T47D (cell line): ENCODE measurements around the gene TTC1.

Experiments
- DNase-seq, 2 experiments: peaks; one replicate each; pipeline versions ENCODE4 v3.0.0 to v3.0.0-alpha.2; 2011 to 2012; ENCODE audit warnings: low read depth in 1 of 2, low spot score in 1 of 2
- JUND ChIP-seq: IDR thresholded peaks from 2 replicates; pipeline ENCODE4 v1.6.1; 2012; ENCODE audit warnings: low read depth
- in situ Hi-C: cut with HindIII; loops from 2 replicates; pipeline ENCODE4 v1.10.0; 2016; ENCODE audit warnings: low sequenced_read_pairs, low pct_unique_long_range_greater_than_20kb

The TTC1 gene

DNA sequence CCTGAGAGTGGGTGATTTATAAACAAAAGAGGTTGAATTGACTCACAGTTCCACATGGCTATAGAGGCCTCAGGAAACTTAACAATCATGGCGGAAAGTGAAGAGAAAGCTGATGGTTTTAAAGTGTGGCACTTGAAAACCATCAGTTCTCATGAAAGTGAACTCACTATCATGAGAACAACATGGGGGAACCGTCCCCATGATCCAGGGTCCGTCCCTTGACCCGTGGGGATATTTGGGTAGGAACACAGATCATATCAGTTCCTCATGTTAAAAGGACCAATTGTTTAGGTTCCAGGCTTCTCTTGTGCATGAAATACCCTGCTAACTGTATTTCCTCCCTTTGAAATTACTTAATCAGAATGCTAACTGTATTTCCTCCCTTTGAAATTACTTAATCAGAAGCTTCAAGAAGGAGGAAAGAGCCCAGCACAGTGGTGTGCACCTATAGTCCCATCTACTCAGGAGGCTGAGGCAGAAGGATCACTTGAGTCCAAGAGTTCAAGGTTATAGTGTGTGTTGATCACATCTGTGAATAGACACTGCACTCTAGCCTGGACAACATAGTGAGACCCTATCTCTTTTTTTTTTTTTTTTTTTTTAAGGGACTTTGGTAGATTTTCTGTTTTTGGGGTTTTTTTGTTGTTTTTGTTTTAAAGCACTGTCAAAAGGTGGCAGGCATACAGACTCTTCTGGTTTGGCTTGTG lies 24.8 kb downstream of the TTC1 start:
- in situ Hi-C loops: no loop called here
- DNase-seq: no peak
- TF ChIP-seq JUND: no peak

DNA sequence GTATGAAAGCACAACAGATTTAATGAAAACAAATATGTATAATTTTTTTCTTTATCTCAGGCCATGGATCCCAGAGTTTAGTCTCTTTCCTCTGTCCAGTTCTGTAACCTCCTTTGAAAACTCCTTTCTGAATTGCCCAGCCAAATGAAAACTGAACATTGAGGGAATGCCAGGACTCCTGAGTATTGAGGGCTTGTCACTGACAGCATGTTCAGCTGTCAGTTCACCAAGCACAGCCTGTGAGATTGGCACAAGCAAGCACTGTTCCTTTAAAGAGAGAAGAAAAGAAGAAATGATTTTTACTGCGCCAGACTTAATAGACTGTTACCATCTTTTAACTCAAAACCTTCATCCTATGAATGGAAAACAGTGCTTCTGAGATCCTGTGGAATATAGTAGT lies 27.3 kb downstream of the TTC1 start:
- in situ Hi-C loops: no loop called here
- no peak for TF ChIP-seq JUND
- no peak for DNase-seq

DNA sequence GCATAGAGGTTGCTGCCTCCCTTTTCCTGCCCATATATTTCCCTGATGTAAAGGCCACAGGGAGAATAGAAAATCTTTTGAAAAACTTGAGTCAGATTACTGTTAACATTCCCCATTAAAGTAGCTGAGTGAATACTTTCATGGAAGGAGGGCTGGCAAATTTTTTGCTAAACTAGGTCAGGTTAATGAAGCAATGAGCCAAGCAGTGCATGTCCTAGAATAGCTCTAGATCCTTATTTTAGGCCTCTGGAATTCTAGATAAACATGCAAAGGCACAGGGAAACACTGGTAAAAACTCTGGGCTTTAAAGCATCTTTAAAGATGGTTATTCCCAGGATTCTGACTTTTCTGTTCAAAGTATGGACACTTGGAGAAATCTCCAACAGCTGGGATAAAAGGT lies 27.9 kb downstream of the TTC1 start:
- in situ Hi-C loops: no loop called here
- no peak for DNase-seq
- TF ChIP-seq JUND: no peak

DNA sequence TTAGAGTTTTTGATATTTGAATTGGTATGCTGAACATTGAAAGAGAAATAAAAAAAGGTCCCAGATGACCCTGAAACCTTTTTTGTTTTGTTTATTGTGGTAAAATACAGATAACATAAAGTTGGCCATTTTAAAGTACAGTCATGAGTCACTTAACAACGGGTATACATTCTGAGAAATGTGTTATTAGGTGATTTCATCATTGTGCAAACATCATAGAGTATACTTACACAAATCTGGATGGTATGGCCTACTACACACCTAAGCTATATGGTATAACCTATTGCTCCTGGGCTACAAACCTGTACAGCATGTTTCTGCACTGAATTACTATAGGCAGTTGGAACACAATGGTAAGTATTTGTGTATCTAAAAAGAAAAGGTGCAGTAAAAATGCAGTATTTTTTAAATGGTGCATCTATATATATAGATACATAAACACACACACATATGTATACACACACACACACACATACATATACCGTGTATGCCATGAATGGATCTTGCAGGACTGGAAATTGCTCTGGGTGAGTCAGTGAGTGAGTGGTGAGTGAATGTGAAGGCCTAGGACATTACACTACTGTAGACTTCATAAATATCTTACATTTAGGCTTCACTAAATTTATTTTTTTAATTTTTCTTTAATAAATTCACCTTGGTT lies 31.0 kb downstream of the TTC1 start:
- in situ Hi-C loops: no loop called here
- TF ChIP-seq JUND: peak; percentile 88
- DNase-seq: peak in 1 of 2 experiments; percentile 85

DNA sequence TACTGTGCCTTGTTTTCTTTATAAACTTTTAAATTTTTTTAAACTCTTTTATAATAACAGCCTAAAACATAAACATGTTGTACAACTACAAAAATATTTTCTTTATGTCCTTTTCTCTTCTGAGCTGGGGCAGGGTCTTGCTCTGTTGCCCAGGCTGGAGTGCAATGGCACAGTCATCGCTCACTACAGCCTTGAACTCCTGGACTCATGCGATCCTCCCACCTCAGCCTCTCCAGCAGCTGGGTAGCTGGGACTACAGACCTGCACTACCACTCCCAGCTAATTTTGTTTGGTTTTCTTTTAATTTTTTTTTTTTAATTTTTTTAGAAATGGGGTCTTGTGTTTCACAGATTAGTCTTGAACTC lies 31.5 kb downstream of the TTC1 start:
- in situ Hi-C loops: no loop called here
- no peak for DNase-seq
- no peak for TF ChIP-seq JUND

DNA sequence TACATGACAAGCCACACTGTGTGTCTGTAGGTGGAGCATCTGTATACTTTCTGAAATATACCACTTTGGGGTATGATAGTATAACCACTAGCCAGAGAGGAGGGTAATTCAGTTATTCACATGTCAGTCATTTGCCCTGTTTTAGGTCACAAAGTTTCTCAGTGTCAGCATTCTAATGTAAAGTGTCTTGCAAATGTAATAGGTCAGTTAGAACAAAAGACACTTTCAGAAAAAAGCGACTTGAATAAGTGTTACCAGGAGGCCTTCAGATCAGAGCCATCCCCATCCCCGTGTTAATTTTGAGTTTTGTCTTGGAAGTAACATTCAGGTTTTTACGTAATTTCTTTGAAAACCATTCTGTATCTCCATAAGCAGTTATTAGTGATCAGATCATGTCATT lies 33.7 kb downstream of the TTC1 start:
- TF ChIP-seq JUND: no peak
- no peak for DNase-seq
- in situ Hi-C loops: no loop called here

DNA sequence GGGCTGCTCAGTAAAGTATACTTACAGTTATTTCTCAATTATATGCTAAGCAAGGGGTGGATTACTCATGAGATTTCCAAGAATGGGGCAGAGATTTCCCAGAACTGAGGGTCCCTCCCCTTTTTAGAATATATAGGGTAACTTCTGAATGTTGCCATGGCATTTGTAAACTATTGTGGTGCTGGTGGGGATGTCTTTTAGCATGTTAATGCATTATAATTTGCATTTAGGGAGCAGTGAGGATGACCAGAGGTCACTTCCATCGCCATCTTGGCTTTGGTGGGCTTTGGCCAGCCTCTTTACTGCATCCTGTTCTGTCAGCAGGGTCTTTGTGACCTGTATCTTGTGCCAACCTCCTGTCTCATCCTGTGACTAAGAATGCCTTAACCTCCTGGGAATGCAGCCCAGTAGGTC lies 35.5 kb downstream of the TTC1 start:
- in situ Hi-C loops: no loop called here
- no peak for DNase-seq
- no peak for TF ChIP-seq JUND

DNA sequence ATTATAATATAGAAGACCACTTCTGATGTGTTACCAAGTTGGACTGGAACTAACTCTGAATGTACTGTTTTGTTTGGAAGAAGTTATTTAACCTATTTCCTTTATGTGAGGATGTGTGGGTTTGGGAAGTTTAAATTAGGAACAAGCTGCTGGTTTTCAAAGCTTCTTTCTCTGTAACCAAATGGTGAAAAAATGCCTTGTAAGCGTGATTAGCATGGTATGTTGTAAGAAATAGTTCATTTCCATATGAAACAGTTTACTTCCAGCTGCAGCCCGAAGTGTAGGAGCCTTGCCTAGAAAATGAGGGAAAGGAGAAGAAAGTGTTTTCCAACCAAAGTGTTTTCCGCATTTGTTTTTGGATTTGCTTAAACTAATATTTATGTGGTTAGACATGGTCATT lies 36.0 kb downstream of the TTC1 start:
- no peak for DNase-seq
- no peak for TF ChIP-seq JUND

DNA sequence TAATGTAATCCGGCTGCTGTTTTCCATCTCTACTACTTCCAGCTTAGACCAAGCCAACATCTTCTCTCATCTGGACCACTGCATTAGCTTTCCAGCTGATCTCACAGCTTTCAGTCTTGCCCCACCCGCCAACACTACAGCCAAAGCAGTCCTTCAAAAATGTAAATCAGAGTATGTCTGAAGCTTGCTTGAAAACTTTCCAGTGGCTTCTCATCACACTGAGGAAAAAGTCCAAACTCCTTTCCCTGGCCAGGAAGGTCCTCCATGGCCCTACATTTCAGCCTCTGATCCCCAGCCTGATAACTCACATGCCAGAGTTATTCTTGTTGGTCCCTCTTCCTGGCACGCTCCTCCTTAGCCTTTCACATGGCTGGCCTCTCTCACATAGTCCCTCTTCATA lies 38.5 kb downstream of the TTC1 start:
- in situ Hi-C loops: no loop called here
- no peak for TF ChIP-seq JUND
- no peak for DNase-seq

More for the DNA sequence above, 36.0 kb downstream of the TTC1 start:
- in situ Hi-C loops: no loop called here

DNA sequence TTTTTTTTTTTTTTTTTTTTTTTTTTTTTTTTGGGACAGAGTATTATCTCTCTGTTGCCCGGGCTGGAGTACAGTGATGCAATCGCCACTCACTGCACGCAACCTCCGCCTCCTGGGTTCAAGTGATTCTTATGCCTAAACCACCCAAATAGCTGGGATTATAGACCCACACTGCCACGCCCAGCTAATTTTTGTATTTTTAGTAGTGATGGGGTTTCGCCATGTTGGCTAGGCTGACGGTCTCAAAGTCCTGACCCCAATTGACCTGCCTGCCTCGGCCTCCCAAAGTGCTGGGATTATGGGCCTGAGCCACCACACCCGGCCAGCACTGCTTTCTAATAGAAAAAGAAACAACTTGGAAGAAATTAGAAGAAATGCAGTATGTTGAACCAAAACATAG lies 39.2 kb downstream of the TTC1 start:
- in situ Hi-C loops: no loop called here
- no peak for TF ChIP-seq JUND
- DNase-seq: no peak

DNA sequence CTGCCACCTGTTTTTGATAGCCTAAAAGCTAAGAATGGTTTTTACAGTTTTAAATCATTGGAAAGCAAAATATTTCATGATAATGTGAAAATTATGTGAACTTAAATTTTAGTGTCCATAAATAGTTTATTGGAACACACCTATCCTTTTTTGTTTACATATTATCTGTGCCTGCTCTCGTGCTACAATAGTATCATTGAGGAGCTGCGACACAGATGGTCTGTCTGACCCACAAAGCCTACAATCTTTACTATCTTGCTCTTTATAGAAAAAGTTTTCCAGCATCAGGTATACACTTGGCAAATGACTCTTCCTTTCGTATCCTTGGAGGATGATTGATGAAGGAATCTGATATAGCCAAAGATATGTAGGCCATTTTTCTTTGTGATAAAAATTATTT lies 40.2 kb downstream of the TTC1 start:
- no peak for TF ChIP-seq JUND
- in situ Hi-C loops: no loop called here
- DNase-seq: no peak

DNA sequence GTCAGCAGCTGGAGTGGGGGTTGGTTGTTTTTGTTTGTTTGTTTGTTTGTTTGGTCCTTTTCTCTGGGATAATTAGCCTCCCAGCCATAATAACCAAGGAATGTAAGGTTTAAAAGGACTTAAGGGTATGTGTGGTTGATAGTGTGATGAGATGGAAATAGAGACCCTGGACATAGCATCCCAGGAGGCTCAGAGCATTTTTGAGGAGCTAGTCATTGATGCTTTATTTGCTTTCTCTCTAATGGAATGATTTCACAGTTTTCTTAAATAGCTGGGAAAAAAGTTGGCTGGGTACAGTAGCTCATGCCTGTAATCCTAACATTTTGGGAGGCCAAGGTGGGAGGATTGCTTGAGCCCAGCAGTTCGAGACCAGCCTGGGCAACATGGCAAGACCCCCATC lies 45.1 kb downstream of the TTC1 start:
- in situ Hi-C loops: no loop called here
- no peak for DNase-seq
- TF ChIP-seq JUND: no peak

DNA sequence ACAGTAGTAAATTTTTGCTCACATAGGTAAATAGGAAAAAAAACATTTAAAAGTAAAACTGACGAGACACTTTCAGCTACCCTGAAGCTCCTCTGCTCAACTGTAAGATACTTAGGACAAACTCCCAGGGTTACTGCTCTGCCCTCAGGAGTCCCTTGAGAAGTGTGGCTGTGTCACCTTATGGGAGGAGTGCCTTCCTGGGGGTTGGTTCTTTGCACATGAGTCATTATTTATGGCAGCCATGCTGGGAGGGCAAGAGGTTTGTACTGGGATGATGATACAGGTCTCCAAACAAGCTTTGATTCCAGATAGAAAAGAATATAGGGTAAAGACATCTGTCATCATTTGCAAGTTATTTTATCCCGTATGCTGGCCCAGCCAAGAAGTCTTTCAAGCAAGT lies 45.9 kb downstream of the TTC1 start:
- no peak for DNase-seq
- TF ChIP-seq JUND: no peak
- in situ Hi-C loops: no loop called here

DNA sequence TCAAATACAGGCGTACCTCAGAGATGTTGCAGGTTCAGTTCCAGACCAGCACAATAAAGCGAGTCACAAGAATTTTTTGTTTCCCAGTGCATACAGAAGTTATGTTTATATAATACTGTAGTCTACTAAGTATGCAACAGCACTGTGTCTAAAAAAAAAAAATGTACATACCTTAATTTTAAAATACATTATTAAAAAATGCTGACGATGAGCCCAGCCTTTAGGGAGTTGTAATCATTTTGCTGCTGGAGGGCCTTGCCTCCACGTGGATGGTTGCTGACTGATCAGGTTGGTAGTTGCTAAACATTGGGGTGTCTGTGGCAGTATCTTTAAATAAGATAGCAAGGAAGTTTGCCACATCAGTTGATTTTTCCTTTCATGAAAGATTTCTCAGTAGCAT lies 48.3 kb downstream of the TTC1 start:
- DNase-seq: no peak
- no peak for TF ChIP-seq JUND
- in situ Hi-C loops: no loop called here
